Stimulated activated CD8-positive, alpha-beta memory T cell treated with anti-CD3 and anti-CD28 coated beads, Interleukin-12 subunit alpha, Interleukin-12 subunit beta, amount 100 ng/mL, for 24 hours (primary cell): ENCODE data around the gene ETDA.
A peak's percentile ranks its signal among the peaks of the same experiment; 100 is the strongest.
"Not testable (repeated sequence)": the region's sequence is repeated elsewhere in the genome, so short reads cannot be mapped to it uniquely, and the experiment has no call there.

Experiments used
- DNase-seq: peaks from one replicate; pipeline ENCODE4 v3.0.0-alpha.2; 2020; ENCODE audit errors: extremely low read depth

Gene ETDA

DNA sequence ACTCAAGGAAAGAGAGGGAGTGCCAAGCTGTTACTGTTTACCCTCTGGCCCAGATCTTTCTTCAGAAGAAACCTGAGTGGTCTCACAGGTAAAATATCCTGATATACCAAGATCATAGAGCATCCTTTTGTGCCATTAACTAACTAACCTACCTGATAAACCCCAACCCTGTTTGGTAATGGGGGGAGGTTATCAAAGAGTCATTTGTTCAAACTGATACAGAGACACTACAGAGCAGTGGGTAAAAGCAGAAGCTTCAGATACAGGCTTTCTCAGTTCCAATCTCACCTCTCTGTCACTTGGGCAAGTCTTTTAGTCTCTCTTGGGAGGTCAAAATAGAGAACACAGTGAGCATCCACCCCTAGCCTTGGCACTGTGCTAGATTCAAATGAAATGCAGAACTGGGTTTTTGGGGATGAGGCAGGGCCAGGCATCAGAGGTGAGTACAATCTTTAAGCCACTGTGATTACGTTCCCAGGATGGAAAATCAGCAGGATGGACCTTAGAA, at the start of gene ETDA:
ETDA (plus strand) TSS at position 51 of the 508 bp plus-strand sequence. CDS start 1,216 bp downstream, outside the sequence.
- not testable (repeated sequence) for DNase-seq

DNA sequence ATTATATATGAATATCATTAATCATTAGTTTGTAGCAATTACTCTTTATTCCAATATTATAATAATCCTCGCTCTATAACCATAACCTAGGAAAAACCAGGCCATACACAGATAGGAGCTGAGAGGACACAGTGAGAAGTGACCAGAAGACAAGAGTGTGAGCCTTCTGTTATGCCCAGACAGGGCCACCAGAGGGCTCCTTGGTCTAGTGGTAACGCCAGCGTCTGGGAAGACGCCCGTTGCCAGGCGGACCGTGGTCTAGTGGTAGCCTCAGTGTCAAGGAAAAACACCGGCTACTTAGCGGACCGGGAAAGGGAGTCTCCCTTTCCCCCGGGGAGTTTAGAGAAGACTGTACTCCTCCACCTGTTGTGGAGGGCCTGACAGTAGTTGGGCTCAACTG, 45.4 kb upstream of the ETDA start:
- DNase-seq = not testable (repeated sequence)

DNA sequence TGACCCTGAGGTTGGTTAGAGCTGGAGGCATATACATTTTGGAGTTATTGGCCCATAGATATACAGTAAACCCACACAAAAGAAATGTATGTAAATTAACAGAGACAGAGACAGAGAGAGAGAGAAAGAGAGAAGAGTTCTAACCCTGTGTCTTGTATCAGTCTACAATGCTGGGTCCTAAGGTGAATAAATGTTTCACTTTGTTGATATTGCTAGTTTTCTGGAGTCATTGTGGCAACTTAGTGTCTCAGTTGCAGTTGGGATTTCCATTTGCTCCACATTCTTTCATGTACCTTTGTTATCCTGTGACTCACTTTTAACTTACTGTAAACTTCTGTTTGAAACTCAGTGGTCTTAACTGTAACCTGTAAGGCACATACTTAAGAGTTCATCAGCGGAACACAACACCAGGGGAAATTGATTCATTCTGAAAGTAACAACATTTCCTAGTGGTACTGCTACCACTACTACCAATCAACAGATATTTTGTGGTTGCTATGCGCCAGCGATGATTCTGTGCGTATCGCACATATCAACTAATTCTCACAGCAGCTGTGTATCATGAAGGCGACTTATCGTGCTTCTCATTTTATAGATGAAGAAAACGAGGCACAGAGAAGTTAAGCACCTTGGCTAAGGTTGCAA, 38.5 kb upstream of the ETDA start:
- DNase-seq = no peak

DNA sequence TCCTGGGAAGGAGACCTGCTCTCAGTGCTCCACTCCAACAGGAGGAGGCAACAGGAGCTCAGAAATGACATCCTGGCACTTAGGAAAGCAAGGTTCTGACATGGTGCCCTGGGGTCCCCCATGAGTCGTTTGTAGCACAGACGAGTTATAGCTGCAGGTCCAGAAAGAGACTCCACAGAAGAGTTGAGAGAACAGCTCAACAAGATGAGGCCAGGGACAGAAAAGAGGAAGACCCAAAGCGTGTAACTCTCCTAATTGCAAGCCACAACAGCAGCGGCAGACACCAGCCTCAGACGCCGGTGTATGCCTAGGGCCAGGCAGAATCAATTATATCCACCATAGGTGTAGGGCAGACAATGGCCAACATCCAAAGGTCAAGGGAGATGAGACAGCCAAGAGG, 5.9 kb upstream of the ETDA start:
- DNase-seq = not testable (repeated sequence)

DNA sequence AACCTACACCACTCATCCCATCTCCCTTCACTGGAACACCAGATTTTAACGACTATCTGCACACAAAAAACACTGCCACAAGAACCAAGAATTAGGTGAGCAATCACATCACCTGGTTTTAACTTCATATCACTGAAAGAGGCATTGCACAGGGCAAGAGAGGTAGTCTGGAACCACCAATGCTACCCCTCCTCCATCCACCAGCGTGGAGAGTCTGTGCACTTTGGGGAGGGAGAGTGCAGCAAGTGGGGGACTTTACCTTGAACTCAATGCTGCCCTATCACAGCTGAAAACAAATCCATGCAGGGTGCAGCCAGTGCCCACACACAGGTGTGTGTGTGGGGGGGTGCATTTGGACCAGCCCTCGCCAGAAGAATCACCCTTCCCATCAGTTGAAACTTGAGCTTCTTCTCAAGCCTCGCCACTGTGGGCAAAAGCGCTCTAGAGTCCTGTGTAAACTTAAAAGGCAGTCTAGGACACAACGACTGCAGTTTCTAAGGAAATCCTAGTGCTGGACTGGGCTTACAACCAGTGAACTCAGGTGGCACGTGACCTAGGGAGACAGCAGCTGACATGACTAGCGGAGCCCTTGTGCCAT, 4.3 kb downstream of the ETDA start:
- DNase-seq = not testable (repeated sequence)

DNA sequence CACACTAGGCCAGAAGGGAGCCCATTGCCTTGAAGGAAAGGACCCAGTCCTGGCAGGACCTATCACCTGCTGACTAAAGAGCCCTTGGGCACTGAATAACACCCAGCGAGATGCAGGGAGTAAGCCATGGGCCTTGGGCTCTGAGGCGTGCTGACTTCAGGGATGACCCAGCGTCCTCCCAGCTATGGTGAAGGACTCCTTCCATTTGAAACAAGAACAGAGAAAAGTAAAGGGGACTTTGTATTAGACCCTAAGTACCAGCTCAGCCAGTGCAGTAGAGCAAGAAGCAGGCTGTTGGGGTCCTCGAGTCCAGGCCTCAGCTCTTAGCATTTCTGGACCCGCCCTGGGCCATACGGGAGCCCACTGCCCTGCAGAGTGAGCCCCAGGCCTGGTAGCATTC, 5.1 kb downstream of the ETDA start:
- DNase-seq = no peak

DNA sequence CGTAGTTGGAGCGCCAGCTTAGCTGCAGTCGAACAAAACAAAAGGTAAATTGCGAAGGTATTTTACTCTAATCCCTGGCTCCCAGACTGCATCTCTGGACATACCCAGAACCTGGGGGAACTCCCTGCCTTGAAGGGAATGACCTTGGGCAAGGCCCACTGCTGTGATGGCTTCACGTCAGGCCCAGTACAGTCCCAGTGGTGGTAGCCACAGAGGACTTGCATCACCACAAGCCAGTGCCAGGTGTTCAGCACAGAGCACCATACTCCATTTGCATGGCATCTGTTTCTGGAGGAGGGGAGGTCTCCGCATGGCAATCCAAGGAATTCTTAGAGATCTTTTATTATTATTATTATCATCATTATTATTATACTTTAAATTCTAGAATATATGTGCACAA, 5.6 kb downstream of the ETDA start:
- DNase-seq = no peak

DNA sequence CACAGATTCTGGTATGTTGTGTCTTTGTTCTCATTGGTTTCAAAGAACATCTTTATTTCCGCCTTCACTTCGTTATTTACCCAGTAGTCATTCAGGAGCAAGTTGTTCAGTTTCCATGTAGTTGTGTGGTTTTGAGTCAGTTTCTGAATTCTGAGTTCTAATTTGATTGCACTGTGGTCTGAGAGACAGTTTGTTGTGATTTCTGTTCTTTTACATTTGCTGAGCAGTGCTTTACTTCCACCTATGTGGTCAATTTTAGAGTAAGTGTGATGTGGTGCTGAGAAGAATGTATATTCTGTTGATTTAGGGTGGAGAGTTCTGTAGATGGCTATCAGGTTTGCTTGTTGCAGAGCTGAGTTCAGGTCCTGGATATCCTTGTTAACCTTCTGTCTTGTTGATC, 9.1 kb downstream of the ETDA start:
- not testable (repeated sequence) for DNase-seq

DNA sequence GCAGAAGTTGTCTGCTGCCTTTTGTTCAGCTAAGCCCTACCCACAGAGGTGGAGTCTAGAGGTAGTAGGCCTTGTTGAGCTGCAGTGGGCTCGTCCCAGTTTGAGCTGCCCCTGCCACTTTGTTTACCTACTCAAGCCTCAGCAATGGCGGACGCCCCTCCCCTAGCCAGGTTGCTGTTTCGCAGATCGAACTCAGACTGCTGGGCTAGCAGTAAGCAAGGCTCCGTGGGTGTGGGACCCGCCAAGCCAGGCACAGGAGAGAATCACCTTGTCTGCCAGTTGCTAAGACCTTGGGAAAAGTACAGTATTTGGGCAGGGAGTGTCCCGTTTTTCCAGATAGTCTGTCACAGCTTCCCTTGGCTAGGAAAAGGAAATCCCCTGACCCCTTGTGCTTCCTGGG, 11.5 kb downstream of the ETDA start:
- not testable (repeated sequence) for DNase-seq

DNA sequence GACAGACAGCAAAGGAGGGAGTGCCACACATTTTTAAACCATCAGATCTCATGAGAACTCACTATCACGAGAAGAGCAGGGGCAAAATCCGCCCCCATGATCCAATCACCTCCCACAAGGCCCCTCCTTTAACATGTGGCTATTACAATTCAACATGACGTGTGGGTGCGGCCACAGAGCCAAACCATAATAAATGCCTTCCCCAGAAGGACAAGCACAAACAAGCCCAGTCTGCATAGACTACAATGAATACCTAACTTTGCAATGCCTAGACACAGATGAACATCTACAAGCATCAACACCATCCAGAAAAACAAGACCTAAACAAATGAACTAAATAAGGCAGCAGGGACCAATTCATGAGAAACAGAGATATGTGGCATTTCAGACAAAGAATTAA, 12.3 kb downstream of the ETDA start:
- no peak for DNase-seq

DNA sequence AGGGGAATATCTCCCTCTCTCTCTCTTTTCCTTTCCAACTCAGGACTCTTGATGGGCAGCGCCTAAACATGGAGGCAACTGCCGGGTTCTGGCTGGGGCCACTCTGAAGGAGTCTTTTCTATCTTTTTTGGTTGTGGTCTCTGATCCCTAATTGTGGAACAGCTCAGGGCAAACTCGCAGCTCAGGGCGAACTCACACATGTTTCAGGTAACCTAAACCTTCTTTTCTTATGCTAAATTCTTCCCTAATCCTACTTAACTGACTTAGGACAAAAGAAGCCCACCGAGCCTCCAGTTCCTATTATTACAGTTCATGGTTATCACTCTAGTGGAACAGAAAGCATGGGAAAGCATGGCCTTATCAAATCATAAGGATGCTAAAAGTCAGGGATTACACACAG, 21.3 kb downstream of the ETDA start:
- no peak for DNase-seq

DNA sequence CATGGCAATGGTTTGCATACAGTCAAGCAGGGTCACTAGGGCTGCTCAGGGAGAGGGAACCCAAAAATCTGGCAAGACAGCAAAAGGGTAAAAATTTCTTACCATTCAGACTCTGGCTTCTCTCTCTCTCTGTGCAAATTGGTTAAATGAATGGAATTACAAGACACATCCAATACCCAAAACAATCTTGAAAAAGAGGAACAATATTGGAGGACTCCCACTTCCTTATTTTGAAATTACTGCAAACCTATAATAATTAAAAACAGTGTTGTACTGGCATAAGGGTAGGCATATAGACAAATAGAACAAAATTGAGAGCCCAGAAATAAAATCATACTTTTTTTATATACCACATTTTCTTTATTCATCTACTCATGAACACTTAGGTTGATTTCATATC, 24.1 kb downstream of the ETDA start:
- DNase-seq = no peak

DNA sequence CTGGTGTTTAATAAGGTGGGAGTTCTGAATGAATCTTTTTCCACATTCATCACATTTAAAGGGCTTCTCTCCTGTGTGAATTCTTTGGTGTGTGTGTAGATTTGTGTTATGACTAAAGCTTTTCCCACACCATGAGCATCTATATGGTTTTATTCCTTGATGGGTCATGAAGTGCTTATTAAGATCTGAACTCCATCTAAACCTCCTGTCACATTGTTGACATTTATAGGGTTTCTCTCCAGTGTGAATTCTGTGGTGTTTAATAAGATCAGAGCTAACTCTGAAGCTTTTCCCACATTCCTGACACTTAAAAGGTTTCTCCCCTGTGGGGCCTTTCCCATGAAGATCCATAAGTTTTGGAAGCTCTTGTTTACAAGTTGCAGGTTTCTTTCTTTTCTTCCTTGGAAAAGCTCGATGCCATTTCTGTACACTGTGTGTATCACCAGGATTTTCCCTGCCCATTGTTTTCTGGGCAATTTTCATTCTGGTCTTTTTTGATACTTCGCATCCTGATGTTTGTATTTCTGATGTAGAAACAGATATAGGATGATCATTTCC, 35.5 kb downstream of the ETDA start:
- no peak for DNase-seq

DNA sequence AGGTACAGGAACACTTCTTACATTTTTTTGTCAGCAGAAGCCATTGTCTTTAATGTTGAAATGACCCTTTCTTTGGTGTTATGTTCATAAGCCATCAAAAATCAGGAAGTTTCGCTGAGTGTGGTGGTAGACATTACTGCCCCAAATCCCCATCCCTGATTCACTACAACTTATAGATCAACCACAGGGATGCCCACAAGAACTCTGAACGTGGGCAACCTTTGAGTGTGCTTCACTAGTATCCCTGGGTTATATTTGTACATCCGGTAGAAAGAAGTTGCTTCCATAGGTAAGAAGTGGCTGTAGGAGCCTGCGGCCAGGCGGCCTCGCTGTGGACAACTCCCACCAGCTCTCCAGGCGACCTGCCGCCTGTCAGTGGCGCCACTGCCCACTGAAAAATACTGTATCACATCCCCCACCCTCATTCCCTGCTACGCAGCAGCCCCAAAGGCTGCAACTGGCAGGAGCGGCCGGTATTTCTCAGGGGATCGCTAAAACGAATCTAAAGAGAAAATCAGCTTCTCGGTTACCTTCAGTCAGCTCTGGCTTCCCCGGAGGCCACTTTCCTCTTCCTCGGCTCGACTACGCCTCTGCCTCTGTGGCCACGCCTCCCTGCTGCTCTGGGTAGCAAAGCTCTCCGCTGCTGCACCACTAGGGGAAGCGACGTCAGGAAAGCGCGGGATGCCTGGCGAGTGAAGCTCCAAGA, 43.5 kb downstream of the ETDA start:
- peak; percentile 12 for DNase-seq

DNA sequence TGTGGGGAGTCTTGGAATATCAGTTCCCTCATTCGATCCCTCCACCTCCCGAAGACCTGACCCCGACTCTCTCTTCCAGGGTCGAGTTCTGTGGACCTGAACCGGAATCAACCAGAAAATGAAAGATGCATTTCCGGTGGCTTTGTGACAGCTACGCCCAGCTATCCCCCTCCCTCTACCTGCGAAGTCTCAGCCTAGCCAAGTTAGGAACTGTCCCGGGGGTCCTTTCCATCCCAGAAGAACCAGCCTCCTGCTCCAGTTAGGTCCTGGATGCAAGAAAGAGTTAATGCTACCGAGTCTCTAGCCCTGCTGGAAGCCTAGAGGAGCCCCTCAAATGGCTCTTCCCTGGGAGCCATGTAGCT, 44.1 kb downstream of the ETDA start:
- DNase-seq = no peak

DNA sequence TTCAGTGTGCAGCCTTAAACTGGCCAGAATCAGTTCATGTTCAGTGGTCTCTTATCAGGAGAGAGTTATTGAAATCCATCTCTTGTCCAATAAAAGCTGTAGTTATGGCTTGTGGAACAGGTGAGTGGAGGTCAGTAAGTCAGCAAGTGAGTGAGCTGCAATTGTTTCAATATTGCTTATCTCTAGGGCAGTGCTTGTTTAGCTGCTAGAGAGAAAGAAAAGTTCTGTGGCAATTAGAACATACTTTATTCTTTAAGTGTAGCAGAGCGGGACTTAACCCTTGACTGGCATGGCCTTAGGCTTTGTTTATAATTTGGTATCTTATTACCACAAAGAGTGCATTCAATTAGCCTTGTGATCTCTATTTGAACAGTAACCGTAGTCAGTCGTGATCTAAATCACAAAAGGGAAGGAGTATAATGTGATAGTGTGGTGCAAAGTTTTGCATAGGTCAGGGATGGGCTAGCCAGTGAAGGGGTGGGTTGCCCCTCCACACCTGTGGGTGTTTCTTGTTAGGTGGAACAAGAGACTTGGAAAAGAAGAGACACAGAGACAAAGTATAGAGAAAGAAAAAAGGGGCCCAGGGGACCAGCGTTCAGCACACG, 50.5 kb downstream of the ETDA start:
- DNase-seq = no peak
